ENCODE results near the gene TEK. TPM values are rescaled to one million over a fixed set of nuclear protein-coding genes. Genes with fewer than 3 reads are reported as not detected.

TEK gene
- total and polyA plus RNA-seq, 2 experiments from 2014 or later: 1.9 to 9.4 TPM

- no peaks in the 10 kb centered on the region; the same call in 2 of the 3 replicates for H3K36me3 Mint-ChIP-seq (ENCODE audit: low read depth)
- H3K9me3 Mint-ChIP-seq: peaks cover 12% of the 10 kb centered on the region
- no peak overlapping the region for H3K4me3 Mint-ChIP-seq
- Histone ChIP-seq H3K4me2 (no peak overlapping the region), H3K4me1 (ENCODE audit: insufficient read depth) (no peaks in the 10 kb centered on the region), H3K27ac (ENCODE audit: low read depth) (no peak overlapping the region), H3K27me3 (ENCODE audit: insufficient read depth) (no peaks in the 10 kb centered on the region), H3K79me2 (replicated peaks; ENCODE audit: insufficient read depth) (no peaks in the 10 kb centered on the region), H3K9me2 (ENCODE audit: insufficient read depth) (no peaks in the 10 kb centered on the region; the same call in 1 of the 2 replicates), H3K36me3 (ENCODE audit: insufficient read depth) (peaks cover 4% of the 10 kb centered on the region; the same call in 1 of the 2 replicates), H2AFZ (no peak overlapping the region), H4K20me1 (replicated peaks; ENCODE audit: insufficient read depth) (no peaks in the 10 kb centered on the region), H3F3A (replicated peaks; ENCODE audit: low read depth) (no peaks in the 10 kb centered on the region), H3K4me3 (no peak overlapping the region)
- H3K27me3 Mint-ChIP-seq (ENCODE audit: insufficient read depth, low read depth, poor library complexity): no peaks in the 10 kb centered on the region
- no peak for TF ChIP-seq ETS1 (IDR thresholded peaks at IDR 0.05)
- no peak for TF ChIP-seq NANOG (IDR thresholded peaks at IDR 0.05; ENCODE audit: borderline replicate concordance)
- no peak for TF ChIP-seq CREB1 (CRISPR knock-in tag; IDR thresholded peaks at IDR 0.05; ENCODE audit: low read depth)
- no peak for TF ChIP-seq EZH2 (IDR thresholded peaks at IDR 0.05; ENCODE audit: low read depth, unreplicated experiment)
- TF ChIP-seq, protein P1, sequence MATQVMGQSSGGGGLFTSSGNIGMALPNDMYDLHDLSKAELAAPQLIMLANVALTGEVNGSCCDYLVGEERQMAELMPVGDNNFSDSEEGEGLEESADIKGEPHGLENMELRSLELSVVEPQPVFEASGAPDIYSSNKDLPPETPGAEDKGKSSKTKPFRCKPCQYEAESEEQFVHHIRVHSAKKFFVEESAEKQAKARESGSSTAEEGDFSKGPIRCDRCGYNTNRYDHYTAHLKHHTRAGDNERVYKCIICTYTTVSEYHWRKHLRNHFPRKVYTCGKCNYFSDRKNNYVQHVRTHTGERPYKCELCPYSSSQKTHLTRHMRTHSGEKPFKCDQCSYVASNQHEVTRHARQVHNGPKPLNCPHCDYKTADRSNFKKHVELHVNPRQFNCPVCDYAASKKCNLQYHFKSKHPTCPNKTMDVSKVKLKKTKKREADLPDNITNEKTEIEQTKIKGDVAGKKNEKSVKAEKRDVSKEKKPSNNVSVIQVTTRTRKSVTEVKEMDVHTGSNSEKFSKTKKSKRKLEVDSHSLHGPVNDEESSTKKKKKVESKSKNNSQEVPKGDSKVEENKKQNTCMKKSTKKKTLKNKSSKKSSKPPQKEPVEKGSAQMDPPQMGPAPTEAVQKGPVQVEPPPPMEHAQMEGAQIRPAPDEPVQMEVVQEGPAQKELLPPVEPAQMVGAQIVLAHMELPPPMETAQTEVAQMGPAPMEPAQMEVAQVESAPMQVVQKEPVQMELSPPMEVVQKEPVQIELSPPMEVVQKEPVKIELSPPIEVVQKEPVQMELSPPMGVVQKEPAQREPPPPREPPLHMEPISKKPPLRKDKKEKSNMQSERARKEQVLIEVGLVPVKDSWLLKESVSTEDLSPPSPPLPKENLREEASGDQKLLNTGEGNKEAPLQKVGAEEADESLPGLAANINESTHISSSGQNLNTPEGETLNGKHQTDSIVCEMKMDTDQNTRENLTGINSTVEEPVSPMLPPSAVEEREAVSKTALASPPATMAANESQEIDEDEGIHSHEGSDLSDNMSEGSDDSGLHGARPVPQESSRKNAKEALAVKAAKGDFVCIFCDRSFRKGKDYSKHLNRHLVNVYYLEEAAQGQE (IDR thresholded peaks at IDR 0.05; ENCODE audit: unreplicated experiment): no peak
- TF ChIP-seq, protein P2, sequence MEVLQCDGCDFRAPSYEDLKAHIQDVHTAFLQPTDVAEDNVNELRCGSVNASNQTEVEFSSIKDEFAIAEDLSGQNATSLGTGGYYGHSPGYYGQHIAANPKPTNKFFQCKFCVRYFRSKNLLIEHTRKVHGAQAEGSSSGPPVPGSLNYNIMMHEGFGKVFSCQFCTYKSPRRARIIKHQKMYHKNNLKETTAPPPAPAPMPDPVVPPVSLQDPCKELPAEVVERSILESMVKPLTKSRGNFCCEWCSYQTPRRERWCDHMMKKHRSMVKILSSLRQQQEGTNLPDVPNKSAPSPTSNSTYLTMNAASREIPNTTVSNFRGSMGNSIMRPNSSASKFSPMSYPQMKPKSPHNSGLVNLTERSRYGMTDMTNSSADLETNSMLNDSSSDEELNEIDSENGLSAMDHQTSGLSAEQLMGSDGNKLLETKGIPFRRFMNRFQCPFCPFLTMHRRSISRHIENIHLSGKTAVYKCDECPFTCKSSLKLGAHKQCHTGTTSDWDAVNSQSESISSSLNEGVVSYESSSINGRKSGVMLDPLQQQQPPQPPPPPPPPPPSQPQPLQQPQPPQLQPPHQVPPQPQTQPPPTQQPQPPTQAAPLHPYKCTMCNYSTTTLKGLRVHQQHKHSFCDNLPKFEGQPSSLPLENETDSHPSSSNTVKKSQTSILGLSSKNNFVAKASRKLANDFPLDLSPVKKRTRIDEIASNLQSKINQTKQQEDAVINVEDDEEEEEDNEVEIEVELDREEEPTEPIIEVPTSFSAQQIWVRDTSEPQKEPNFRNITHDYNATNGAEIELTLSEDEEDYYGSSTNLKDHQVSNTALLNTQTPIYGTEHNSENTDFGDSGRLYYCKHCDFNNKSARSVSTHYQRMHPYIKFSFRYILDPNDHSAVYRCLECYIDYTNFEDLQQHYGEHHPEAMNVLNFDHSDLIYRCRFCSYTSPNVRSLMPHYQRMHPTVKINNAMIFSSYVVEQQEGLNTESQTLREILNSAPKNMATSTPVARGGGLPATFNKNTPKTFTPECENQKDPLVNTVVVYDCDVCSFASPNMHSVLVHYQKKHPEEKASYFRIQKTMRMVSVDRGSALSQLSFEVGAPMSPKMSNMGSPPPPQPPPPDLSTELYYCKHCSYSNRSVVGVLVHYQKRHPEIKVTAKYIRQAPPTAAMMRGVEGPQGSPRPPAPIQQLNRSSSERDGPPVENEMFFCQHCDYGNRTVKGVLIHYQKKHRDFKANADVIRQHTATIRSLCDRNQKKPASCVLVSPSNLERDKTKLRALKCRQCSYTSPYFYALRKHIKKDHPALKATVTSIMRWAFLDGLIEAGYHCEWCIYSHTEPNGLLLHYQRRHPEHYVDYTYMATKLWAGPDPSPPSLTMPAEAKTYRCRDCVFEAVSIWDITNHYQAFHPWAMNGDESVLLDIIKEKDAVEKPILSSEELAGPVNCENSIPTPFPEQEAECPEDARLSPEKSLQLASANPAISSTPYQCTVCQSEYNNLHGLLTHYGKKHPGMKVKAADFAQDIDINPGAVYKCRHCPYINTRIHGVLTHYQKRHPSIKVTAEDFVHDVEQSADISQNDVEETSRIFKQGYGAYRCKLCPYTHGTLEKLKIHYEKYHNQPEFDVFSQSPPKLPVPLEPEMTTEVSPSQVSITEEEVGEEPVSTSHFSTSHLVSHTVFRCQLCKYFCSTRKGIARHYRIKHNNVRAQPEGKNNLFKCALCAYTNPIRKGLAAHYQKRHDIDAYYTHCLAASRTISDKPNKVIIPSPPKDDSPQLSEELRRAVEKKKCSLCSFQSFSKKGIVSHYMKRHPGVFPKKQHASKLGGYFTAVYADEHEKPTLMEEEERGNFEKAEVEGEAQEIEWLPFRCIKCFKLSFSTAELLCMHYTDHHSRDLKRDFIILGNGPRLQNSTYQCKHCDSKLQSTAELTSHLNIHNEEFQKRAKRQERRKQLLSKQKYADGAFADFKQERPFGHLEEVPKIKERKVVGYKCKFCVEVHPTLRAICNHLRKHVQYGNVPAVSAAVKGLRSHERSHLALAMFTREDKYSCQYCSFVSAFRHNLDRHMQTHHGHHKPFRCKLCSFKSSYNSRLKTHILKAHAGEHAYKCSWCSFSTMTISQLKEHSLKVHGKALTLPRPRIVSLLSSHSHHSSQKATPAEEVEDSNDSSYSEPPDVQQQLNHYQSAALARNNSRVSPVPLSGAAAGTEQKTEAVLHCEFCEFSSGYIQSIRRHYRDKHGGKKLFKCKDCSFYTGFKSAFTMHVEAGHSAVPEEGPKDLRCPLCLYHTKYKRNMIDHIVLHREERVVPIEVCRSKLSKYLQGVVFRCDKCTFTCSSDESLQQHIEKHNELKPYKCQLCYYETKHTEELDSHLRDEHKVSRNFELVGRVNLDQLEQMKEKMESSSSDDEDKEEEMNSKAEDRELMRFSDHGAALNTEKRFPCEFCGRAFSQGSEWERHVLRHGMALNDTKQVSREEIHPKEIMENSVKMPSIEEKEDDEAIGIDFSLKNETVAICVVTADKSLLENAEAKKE (CRISPR knock-in tag; IDR thresholded peaks at IDR 0.05): no peak
- TF ChIP-seq, protein P3, sequence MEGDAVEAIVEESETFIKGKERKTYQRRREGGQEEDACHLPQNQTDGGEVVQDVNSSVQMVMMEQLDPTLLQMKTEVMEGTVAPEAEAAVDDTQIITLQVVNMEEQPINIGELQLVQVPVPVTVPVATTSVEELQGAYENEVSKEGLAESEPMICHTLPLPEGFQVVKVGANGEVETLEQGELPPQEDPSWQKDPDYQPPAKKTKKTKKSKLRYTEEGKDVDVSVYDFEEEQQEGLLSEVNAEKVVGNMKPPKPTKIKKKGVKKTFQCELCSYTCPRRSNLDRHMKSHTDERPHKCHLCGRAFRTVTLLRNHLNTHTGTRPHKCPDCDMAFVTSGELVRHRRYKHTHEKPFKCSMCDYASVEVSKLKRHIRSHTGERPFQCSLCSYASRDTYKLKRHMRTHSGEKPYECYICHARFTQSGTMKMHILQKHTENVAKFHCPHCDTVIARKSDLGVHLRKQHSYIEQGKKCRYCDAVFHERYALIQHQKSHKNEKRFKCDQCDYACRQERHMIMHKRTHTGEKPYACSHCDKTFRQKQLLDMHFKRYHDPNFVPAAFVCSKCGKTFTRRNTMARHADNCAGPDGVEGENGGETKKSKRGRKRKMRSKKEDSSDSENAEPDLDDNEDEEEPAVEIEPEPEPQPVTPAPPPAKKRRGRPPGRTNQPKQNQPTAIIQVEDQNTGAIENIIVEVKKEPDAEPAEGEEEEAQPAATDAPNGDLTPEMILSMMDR (conservative IDR thresholded peaks at IDR 0.05; ENCODE audit: low read depth in 2 of 2): no peak
- no peak for TF ChIP-seq POLR2AphosphoS5 (IDR thresholded peaks at IDR 0.05; ENCODE audit: low read depth)
- ATAC-seq (no peak), DNase-seq (ENCODE audit: low spot score) (no peak)
- H3K27ac Mint-ChIP-seq: no peak overlapping the region
- no peaks in the 10 kb centered on the region for H3K4me1 Mint-ChIP-seq
These were observed 18.8 kb upstream of the TEK start for GRCh38 chr9:27090231-27090630.

All from GM23338 (cell line).